Neural cell (in vitro differentiated cells): ENCODE measurements around the gene ACACA.

Experiments
- EP300 ChIP-seq: fragments of 450-650 bp; conservative IDR thresholded peaks from 2 replicates; pipeline ENCODE4 v1.6.1; 2014; ENCODE audit warnings: antibody characterized with exemption, mild to moderate bottlenecking, moderate library complexity; ENCODE audit not compliant: poor library complexity, severe bottlenecking
- EZH2 ChIP-seq: fragments of 200-600, 300-800 bp; shearing (Covaris generic), sonication (generic); IDR thresholded peaks from 2 replicates; pipeline ENCODE4 v1.6.1; 2014; ENCODE audit warnings: antibody characterized with exemption, low read length, borderline replicate concordance, mild to moderate bottlenecking; ENCODE audit not compliant: insufficient read depth, poor library complexity, severe bottlenecking
- POLR2AphosphoS5 ChIP-seq: IDR thresholded peaks from 2 replicates; pipeline ENCODE4 v1.6.1; 2012
- TAF1 ChIP-seq: IDR thresholded peaks from 2 replicates; pipeline ENCODE4 v1.6.1; 2012; ENCODE audit warnings: low read depth
- TF ChIP-seq, protein P1 (sequence below): fragments of 450-650 bp; IDR thresholded peaks from 2 replicates; pipeline ENCODE4 v1.5.1; 2014; ENCODE audit warnings: antibody characterized with exemption, mild to moderate bottlenecking, moderate library complexity; ENCODE audit not compliant: poor library complexity, severe bottlenecking

DNA sequence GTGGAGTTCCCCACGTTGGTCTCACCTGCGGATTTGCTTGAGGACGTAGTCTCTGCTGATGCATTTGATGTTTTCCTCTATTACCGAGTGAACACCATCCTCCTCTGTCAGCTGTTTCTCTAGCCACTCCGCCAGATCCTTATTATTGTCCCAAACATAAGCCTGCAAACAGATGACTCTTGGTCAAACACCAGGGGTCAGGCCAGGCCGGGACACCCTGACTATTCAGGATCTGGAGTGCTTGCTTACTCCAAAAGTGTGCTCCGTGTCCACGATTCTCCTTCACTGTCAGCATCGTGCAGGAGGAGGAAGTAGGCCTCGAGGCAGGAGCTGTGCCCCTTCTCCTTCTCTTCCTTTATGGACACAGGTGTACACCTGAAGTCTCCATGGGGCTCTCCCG lies 317.7 kb downstream of the ACACA start:
- TF ChIP-seq, protein P1, sequence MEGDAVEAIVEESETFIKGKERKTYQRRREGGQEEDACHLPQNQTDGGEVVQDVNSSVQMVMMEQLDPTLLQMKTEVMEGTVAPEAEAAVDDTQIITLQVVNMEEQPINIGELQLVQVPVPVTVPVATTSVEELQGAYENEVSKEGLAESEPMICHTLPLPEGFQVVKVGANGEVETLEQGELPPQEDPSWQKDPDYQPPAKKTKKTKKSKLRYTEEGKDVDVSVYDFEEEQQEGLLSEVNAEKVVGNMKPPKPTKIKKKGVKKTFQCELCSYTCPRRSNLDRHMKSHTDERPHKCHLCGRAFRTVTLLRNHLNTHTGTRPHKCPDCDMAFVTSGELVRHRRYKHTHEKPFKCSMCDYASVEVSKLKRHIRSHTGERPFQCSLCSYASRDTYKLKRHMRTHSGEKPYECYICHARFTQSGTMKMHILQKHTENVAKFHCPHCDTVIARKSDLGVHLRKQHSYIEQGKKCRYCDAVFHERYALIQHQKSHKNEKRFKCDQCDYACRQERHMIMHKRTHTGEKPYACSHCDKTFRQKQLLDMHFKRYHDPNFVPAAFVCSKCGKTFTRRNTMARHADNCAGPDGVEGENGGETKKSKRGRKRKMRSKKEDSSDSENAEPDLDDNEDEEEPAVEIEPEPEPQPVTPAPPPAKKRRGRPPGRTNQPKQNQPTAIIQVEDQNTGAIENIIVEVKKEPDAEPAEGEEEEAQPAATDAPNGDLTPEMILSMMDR, result no peak
- TF ChIP-seq EZH2 (no peak), POLR2AphosphoS5 (no peak), EP300 (no peak), TAF1 (no peak)
